HG03354 (cell line): Measurements from ENCODE around the gene TENM3.
"Not testable (repeated sequence)": the region's sequence is repeated elsewhere in the genome, so short reads cannot be mapped to it uniquely, and the experiment has no call there.

ENCODE experiments used
- ATAC-seq: cut with Tn5 transposase; IDR thresholded peaks from one replicate; pipeline ENCODE4 v1.9.1; 2021; ENCODE audit warnings: mild to moderate bottlenecking; ENCODE audit not compliant: unreplicated experiment, poor library complexity, severe bottlenecking

TENM3 gene

DNA sequence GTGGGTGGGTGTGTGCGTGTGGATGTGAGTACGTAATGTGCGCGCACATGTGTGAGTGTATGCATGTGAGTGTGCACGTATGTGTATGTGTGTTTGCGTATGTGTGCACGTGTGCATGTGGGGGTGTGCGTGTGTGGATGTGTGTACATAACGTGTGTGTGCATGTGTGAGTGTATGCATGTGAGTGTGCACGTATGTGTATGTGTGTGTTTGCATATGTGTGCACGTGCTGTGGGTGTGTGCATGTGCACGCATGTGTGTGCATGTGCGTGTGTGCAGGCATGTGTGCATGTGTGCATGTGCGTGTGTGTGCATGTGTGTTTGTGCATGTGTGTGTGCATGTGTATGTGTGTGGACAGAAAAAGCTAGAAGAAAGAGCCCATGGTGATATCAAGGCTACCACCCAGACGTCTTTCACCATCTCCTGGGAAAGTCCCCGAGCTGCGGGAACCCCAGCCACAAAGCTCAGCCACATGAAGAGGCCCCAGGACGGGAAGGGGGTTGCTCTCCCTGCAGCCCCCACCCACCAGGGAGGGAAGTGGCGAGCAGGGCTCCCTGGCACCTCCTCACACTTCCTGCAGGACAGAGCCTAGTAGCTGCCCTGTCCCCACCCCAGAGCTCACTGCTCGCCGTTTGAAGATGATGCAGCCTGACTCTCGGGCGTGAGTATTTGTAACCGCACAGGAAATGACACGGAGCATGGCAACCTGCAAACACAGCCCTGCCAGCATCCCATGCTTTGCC is 565.6 kb downstream of the TENM3 start:
- ATAC-seq: peak; percentile 91

DNA sequence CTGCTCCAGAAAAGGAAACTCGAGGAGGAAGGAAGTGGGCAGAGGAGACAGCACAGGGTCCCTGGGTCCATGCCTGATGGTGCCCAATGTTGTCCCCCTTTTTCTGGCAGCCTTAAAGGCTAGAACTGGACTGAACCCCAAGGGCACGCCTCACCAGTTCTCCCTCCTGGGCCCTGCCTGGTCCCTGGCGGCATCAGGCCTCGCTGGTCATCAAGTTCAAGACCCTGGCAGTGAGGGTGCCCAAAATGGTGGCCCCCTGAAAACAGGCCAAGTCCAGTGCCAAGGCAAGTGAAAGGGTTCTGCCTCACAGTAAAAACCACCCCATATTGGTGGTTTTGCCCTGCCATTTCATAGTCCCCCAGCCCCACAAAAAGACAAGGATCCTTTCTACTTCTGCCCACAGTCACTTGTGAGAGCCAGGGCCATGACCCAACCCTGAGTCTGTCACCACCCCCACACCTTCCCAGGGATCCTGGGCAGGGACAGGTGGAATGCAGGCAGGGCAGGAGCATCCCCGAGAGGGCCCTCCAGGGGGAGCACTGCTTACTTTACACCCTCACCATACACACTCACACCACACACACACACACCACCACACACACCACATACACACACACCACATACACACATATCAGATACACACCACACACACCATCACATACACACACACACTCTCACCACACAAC is 566.4 kb downstream of the TENM3 start:
- peak; percentile 45 for ATAC-seq

DNA sequence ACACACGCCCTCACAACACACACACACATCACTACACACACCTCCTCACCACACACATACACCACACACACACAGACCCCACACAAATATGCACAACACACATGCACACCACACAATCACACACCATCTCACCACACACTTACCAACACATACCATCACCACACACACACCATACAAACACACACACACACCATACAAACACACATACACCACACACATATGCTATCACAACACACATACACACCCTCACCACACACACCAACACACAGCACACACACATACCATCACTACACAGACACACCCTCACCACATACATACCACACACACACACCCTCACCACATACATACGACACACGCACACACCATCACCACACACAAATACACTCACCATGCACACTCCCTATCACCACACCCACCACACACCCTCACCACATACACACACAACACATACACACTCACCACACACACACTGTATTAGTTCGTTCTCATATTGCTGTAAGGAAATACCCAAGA is 567.0 kb downstream of the TENM3 start:
- ATAC-seq: no peak

DNA sequence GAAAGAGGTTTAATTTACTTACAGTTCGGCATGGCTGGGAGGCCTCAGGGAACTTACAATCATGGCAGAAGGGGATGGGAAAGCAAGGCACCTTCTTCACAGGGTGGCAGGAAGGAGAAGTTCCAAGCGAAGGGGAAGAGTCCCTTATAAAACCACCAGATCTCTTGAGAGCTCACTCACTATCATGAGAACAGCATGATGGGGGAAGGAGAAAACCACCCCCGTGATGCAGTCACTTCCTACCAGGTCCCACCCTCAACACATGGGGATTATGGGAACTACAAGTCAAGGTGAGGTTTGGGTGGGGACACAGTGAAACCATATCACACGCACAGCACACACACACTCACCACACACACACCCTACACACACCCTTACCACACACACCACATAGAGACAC is 569.7 kb downstream of the TENM3 start:
- ATAC-seq: no peak

DNA sequence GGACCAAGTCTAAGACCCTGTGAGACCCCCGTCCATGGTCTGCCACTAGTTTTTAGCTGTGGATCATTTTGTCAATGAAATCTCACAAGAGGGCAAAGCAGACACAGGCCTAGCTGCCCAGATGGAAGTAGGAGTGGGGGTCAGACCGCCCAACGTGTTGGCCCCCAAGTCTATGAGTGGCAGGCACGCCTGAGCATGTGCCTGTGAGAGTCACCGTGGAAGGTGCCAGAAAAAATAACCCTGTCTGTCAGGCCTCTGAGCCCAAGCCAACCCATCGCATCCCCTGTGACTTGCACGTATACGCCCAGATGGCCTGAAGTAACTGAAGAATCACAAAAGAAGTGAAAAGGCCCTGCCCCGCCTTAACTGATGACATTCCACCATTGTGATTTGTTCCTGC is 570.9 kb downstream of the TENM3 start:
- not testable (repeated sequence) for ATAC-seq

DNA sequence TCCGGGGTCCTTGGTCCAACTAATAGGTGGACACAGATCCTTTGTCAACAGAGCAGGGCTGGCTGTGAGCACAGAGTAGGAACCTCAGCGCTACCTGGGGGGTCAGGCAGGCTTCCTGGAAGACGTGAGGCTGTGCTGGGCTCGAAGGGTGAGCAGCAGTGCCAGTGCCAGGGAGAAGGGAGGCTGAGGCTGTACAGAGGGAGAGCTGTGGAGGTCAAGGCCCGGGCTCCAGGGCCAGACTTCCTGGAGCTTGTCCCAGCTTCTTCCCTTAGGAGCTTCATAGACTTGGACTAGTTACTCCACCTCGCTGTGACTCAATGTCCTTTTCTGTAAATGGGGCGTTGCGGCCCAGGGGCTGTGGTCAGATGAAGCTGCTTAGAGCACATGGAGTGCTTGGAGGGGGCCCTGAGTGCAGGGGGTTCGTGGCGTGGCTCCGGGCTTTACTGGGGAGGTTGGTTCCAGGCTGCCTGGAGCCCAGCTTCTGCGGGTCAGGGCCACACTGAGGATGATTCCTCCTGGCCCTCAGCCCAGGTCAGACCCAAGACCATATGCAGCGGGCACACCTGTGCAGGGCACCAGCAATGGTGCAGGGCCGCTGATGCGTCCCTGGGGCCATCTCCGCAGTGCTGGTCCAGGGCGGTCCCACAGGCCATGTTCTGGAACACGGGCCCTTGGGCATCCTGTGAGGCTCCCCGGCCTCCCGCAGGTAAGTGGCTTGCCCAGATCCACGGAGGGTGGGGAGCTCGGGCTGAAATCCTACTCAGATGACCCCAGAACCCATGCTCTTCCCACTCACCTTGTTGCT is 575.9 kb downstream of the TENM3 start:
- no peak for ATAC-seq

DNA sequence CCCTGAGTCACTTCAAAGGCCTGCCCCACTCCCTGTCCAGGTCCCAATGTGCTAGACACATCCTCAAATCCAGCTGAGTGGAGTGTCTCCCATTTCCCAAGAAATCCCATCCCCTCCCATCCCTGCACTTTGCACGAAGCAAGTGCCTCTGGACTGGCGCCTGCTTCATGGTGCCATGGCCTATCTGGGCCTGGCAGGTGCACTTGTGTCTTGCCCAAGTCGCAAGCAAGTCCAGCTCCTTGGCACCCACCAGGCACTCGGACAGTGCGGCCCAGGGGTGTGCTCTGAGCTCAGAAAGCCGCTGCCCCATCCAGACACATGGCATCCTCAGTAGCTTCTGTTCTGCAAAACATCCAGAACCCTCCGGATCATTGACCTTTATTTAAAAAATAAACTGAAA is 576.5 kb downstream of the TENM3 start:
- no peak for ATAC-seq

DNA sequence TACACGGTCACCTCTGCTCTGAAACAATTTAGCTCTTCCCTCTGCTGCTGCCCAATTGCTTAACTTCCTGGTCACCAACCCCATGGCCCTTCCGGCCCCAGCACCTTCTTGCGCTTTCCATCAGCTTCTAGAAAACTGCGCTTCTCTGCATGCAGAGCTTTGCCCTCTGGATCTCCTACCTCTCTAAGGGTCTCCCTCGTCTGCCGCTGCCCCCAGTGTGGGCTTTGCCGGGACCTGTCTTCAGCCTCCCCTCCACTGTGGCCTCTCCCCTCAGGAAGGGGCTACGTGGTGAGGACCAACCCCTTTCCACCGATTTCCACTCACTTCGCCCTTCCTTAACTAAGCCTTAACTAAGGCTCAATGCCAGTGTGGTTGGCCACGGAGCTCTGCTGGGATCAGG is 579.4 kb downstream of the TENM3 start:
- ATAC-seq: no peak

DNA sequence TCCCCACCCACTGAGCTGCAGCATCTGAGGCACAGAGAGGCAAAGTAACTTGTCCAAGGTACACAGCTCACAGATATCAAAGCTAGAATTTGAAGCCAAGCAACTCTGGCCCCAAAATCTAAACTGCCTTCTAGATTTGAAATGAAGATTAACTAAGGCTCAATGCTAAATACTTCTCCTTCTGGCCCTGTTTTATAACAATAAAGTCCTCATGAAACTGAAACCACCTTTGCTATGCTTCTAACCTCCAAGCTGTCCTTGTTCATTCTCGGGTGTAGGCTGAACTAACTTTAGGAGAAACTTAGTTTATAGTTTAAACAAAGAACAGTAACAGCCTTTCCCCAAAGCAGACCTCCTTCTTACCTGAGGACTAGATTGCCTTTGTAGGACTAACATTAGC is 580.4 kb downstream of the TENM3 start:
- ATAC-seq: peak; percentile 60

DNA sequence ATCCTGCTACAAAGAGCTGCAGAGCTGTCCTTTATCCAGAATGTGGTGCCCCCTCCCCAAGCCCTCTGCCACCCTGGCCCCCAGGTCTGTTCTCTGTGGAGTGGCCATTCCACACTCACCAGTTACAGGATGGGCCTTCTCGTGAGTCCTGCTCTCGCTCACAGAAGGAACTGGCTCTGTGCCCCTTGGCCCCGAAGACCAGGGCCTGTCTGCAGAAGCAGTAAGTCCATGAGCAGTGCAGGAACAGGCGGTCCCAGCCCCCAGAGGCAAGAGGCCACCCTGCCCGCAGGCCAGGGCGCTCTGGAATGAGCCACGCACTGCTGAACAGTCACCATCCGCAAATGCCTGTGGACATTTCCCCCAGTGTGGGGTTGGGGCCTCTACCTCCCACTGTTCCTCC is 581.8 kb downstream of the TENM3 start:
- ATAC-seq: no peak

DNA sequence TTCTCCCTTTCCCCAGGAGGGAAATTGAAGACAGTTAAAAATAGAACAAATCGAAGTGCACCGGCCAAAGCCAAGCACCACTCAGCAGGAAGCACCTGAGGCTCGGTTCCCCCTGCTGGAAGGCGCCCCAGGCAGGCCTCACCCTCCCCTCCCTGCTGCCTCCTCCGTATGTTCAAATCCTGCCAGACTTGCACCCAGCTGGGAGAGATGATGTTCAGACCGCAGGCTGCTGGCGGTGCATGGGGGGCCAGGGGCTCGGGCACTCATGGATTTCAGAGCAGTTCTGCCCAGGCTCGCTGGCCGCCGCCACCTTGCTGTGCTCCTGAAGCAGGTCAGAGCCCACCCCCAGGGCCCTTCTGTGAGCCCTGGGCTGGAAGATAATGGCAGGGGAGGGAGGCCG is 582.6 kb downstream of the TENM3 start:
- peak; percentile 22 for ATAC-seq

DNA sequence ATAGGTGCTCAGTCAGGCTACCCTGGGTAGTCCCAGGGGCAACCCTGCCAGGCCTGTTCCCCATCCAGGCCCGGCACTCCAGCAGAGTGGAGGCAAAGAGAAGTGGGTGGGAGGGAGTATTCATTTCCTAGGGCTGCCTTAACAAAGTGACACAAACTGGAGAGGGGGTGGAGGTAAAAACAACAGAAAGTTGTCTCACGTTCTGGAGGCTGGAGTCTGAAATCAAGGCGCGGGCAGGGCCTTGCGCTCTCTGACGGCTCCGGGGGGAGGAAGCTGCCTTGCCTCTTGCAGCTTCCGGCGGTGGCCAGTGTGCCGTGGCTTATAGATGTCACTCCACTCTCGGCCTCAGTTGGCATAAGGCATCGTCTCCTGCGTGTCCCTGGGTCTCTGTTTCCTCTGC is 583.2 kb downstream of the TENM3 start:
- ATAC-seq: peak; percentile 71

DNA sequence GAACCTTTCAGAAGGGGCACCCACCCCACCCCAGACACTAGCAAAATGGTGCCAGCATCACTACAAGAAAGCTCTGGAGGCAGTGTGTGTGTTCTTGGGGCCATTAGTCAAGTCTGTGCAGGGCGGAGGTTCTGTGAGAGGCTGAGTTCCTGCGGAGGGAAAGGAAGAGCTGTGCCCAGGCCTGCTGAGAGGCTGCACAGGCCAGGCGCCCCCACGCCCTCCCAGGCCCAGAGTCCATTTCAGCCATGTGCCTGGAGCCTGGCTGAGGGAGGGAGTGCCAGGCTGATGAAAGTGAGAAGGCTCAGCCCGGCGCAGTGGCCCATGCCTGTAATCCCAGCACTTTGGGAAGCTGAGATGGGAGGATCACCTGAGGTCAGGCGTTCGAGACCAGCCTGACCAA is 584.0 kb downstream of the TENM3 start:
- ATAC-seq: no peak

DNA sequence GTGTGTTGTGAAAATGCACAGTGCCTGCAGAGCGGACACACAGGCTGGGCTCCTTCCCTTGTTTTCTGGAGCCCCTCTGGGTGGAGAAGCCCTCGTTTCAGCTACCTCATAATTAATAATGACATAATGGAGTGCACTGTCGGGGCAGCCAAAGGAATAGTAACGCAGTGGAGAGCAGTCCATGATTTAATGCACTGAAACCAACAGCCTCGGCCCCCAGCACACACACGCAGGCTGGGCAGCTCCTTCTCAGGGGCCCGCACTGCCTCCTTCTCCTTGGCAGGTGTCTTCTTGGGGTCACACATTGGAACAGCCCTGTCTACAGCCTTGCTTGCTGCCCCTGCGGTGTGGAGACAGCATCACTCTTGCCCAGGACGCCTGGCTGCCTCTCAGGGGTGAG is 584.8 kb downstream of the TENM3 start:
- no peak for ATAC-seq

DNA sequence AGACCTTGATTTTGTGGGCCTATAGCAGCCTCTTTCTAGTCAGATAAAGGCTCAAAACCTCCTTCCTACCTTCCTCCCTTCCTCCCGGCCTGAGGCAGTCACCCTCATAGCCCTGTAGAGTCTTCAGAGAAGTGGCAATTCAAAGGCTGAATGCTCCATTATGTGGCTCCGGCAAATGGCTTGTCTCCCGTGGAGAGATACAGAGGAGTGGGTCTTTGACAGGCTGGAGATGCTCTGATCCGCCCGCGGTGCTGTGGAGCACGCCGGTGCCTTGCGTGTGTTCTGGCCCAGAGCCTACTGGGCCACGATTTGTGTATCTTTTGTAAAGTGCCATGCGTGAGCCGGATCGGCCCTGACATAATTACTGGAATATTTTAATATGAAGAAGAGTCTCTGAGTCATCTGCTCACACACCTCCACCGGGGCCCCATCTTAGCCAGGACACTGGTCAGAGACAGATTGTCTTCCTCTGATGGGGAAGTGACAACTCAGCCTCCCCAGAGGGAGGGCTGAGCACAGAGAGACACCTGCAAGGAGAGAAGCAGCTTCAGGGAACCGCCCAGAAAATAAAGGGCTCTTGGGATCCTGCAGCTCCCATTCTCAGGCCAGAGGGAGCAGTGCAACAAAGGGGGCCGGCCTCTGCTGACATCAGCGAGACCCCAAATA is 585.3 kb downstream of the TENM3 start:
- ATAC-seq: peak; percentile 20

DNA sequence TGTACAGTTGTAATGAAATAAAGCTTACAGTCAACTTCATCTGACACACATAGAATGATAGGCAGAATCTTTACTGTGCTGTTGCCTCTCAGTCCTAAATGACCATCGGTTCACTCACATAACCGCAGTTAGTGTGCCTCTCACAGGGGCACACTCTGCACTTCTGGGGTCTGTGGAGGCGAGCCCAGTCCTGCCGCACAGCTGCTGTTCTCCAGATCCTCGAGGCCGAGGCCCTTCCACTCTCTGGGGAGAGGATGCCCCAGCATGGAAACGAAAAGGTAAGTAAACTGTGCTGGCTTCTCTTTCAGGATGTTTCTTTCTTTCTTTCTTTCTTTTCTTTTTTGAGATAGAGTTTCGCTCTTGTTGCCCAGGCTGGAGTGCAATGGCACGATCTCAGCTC is 586.0 kb downstream of the TENM3 start:
- no peak for ATAC-seq

DNA sequence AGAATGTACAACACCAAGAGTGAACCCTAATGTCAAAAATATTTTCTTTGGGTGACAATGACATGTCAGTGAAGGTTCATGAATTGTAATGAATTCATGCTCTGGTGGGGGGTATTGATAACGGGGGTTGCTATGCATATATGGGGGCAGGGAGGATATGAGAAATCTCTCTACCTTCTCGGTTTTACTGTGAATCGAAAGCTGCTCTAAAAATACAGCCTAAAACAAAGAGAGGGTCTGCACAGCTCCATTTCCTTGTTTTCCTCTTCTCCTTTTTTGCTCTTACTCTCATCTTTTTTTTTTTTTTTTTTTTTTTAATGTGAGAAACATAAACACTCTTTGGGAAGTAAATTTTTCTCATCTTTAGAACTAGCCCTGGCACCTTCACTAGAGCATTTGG is 588.2 kb downstream of the TENM3 start:
- peak; percentile 31 for ATAC-seq

DNA sequence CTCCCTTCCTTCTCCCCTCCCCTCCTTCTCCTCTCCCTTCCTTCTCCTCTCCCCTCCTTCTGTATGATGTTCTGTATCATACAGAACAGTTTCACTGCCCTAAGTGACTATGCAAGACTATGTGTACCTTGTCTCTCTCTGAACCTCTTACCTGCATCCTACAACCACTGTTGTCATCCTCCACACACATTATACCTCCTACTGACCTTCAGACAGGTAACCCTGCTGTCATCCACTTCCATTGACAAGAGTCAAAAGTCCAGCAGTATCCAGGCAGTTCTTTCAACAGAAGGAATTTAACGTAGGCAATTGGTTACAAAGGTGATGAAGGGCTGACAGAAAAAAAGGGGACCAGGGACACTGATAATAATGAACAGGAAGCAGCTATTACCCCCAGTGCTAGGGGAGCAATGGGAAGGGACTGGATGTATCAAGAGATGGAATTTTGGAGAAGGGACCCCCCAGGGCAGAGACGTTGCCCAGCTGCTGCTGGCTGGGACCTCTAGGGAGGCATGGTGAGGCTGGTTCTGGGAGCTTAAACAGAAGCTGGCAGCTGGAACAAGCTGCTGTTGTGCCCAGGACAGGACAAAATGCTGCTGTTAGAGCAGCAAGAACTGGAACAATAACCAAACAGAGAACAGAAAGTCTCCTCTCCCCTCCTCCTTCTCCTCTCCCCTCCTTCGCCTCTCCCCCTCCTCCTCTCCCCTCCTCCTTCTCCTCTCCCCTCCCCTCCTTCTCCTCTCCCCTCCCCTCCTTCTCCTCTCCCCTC is 589.3 kb downstream of the TENM3 start:
- ATAC-seq: no peak

DNA sequence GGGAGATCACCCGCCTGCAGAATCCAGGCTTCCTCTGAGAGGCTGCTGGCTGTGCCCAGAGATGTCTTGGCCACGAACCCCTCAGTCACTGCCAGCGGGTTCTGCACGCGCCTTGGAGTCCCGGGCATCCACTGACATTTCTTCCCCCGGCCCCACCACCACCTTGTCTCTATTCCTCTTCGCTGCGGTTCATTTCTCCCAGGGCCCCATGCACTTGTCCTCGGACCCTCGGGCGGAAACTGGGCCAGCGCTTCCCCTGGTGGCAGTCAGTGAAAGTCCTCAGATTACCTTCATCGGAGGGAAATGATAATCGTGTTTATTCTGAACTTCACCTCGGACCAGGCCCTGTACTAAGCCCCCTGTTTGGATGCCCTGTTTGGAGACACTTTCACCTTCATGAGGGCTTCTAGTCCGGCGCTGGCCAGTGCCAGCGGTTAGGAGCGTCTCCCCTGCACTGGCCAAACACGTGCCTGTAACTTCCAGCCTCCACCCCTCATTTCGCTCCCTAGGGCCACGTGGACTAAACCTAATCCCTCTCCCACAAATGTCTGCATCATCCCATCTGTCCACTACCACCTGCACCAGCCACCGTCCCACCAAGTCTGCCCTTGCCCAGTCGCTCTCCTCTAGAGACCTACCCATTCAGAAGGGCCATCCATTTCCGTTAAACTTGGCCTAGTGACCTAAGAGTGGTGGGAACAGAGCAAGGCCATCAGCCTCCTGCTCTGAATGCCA is 592.0 kb downstream of the TENM3 start:
- ATAC-seq: no peak
